GM10847 (cell line): Measurements from ENCODE around the gene CPNE7.

ENCODE experiments used
- POLR2A ChIP-seq: IDR thresholded peaks from 2 replicates; pipeline ENCODE4 v1.6.1; 2011; ENCODE audit not compliant: insufficient read length; ENCODE audit errors: extremely low read depth

Gene CPNE7

GRCh38 chr16:89546781-89547180 lies 28.8 kb upstream of the CPNE7 start:
- TF ChIP-seq POLR2A = no peak

GRCh38 chr16:89547291-89547690 lies 28.3 kb upstream of the CPNE7 start:
- no peak for TF ChIP-seq POLR2A

- TF ChIP-seq POLR2A = no peak
These were observed 27.7 kb upstream of the CPNE7 start for GRCh38 chr16:89547860-89548259.

GRCh38 chr16:89548344-89549006 lies 27.1 kb upstream of the CPNE7 start:
- TF ChIP-seq POLR2A = no peak

- no peak for TF ChIP-seq POLR2A
These were observed 26.4 kb upstream of the CPNE7 start for GRCh38 chr16:89549007-89549700.

- TF ChIP-seq POLR2A = no peak
These were observed 25.0 kb upstream of the CPNE7 start for GRCh38 chr16:89550421-89551007.

- no peak for TF ChIP-seq POLR2A
These were observed 23.2 kb upstream of the CPNE7 start for GRCh38 chr16:89552329-89552728.

GRCh38 chr16:89552913-89553312 lies 22.6 kb upstream of the CPNE7 start:
- TF ChIP-seq POLR2A = no peak

GRCh38 chr16:89553733-89554132 lies 21.8 kb upstream of the CPNE7 start:
- no peak for TF ChIP-seq POLR2A

GRCh38 chr16:89554343-89554742 lies 21.2 kb upstream of the CPNE7 start:
- TF ChIP-seq POLR2A = no peak

GRCh38 chr16:89555265-89555664 lies 20.3 kb upstream of the CPNE7 start:
- no peak for TF ChIP-seq POLR2A

- TF ChIP-seq POLR2A = no peak
These were observed 19.8 kb upstream of the CPNE7 start for GRCh38 chr16:89555780-89556179.

- no peak for TF ChIP-seq POLR2A
These were observed 18.5 kb upstream of the CPNE7 start for GRCh38 chr16:89556750-89557689.

GRCh38 chr16:89557690-89558490 lies 17.7 kb upstream of the CPNE7 start:
- no peak for TF ChIP-seq POLR2A
